Right atrium auricular region (tissue), 2 donors: ENCODE results near the gene RTCB. TPM values are rescaled to one million over a fixed set of nuclear protein-coding genes. Genes with fewer than 3 reads are reported as not detected.

ENCODE experiments used
- DNase-seq: peaks from one replicate; pipeline ENCODE4 v3.0.0-alpha.2; 2019; ENCODE audit warnings: low spot score
- H3K27ac ChIP-seq, 2 donors: fragments of 200-600 bp; sonication (generic); 1 replicate in 1 of 2; 2 replicates in 1 of 2; pipeline ENCODE4 v1.5.1; 2016 to 2019
- H3K27me3 ChIP-seq, 2 donors: fragments of 200-600 bp; sonication (generic); one replicate each; pipeline versions ENCODE4 v1.5.1 to v1.6.0; 2017 to 2019
- H3K36me3 ChIP-seq: fragments of 200-600 bp; sonication (generic); one replicate; pipeline ENCODE4 v1.5.1; 2016
- H3K4me1 ChIP-seq, 2 donors: fragments of 200-600 bp; sonication (generic); one replicate each; pipeline versions ENCODE4 v1.5.1 to v1.6.0; 2017 to 2019
- H3K4me3 ChIP-seq, 2 donors: fragments of 200-600 bp; sonication (generic); 1 replicate in 1 of 2; 2 replicates in 1 of 2; pipeline ENCODE4 v1.5.1; 2017 to 2019; ENCODE audit warnings: mild to moderate bottlenecking in 1 of 2, moderate library complexity in 1 of 2
- H3K9me3 ChIP-seq, 2 donors: fragments of 200-600 bp; sonication (generic); one replicate each; pipeline ENCODE4 v1.5.1; 2019
- CTCF ChIP-seq, 2 donors: fragments of 200-600 bp; sonication (generic); IDR thresholded peaks; one replicate each; pipeline ENCODE4 v1.5.1; 2019; ENCODE audit warnings: antibody characterized with exemption in 2 of 2
- total RNA-seq, 2 donors: library from RNA; depleted of rRNA; stranded (reverse); fragments of >200 nt; gene quantifications; one replicate each; pipeline ENCODE4 v1.1.0, GENCODE V29; 2016

Gene RTCB
- total RNA-seq, 2 donors from 2014 or later: 42.9 to 49.3 TPM

DNA sequence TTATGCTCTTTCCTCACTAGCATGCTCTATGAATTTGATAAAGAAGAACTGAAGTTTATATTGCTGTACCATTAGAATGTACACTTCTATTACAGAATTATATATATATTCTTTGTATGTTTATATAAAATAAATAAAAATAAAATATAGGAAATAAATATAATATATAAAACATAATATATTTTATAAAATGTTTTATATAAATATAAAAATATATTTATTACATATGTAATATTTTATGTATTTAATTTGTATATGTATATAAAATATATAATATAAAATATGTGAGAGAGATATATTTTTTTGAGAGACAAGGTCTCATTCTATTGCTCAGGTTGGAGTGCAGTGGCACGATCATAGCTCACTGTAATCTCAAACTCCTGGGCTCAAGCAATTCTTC lies 18.3 kb upstream of the RTCB start:
- Histone ChIP-seq H3K36me3 (no peaks in the 10 kb centered on the region), H3K9me3 (no peaks in the 10 kb centered on the region), H3K4me1 (no peaks in the 10 kb centered on the region), H3K27ac (no peak overlapping the region), H3K27me3 (no peaks in the 10 kb centered on the region), H3K4me3 (no peak overlapping the region)
- TF ChIP-seq CTCF (IDR thresholded peaks at IDR 0.05): no peak
- DNase-seq: no peak

DNA sequence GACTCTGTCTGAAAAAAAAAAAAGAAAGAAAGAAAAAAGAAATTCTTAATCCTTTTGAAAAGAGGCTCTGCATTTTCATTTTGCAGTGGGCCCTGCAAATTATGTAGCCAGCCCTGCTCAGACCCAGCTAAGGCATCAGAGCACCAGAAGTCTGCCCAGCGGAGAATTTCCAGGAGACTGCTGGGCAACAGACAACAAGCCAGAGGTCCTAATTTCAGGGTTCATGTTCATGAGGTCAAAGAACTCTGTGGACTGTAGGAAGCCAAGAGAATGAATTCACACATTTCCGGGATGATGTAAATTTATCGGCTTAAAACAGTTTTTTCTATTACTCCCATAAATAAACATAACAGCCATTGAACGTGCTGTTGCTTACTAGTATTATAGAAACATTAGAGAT lies 14.8 kb upstream of the RTCB start:
- Histone ChIP-seq H3K4me3 (no peak overlapping the region), H3K27ac (no peak overlapping the region), H3K36me3 (no peaks in the 10 kb centered on the region), H3K27me3 (no peaks in the 10 kb centered on the region), H3K9me3 (no peaks in the 10 kb centered on the region), H3K4me1 (no peaks in the 10 kb centered on the region)
- no peak for TF ChIP-seq CTCF (IDR thresholded peaks at IDR 0.05)
- DNase-seq: no peak

- Histone ChIP-seq H3K9me3 (no peaks in the 10 kb centered on the region), H3K4me1 (no peaks in the 10 kb centered on the region), H3K4me3 (no peak overlapping the region), H3K27ac (no peak overlapping the region), H3K36me3 (no peaks in the 10 kb centered on the region), H3K27me3 (no peaks in the 10 kb centered on the region)
- TF ChIP-seq CTCF (IDR thresholded peaks at IDR 0.05): no peak
- no peak for DNase-seq
These were observed 11.6 kb upstream of the RTCB start for GRCh38 chr22:32423664-32424063.

- no peaks in the 10 kb centered on the region for H3K4me1 ChIP-seq
- DNase-seq: no peak
- H3K36me3 ChIP-seq: no peaks in the 10 kb centered on the region
- no peaks in the 10 kb centered on the region for H3K9me3 ChIP-seq
- H3K27me3 ChIP-seq: no peaks in the 10 kb centered on the region
- no peak overlapping the region for H3K27ac ChIP-seq
- TF ChIP-seq CTCF (IDR thresholded peaks at IDR 0.05): no peak
- no peak overlapping the region for H3K4me3 ChIP-seq
These were observed 10.0 kb upstream of the RTCB start for GRCh38 chr22:32422062-32422461.

DNA sequence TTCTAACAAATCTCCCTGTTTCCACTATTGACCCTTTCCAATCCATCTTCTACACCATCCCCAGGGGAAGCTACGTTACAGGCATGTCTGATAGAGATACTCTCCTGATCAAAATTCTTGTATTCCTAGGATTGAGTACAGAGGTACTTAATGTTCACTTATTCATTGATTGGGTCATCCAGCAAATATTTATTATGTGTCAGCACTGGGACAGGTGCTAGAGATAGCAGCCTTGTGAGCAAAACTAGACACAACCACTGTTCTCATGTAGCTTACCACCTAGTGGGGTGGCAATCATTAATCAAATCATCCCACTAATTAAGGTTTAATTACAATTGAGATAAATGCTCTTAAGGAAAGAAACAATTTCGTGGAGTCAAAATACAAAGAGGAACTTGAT lies 9.4 kb upstream of the RTCB start:
- no peaks in the 10 kb centered on the region for H3K9me3 ChIP-seq
- no peak overlapping the region for H3K27ac ChIP-seq
- no peak for DNase-seq
- no peaks in the 10 kb centered on the region for H3K27me3 ChIP-seq
- no peak for TF ChIP-seq CTCF (IDR thresholded peaks at IDR 0.05)
- no peak overlapping the region for H3K4me3 ChIP-seq
- no peaks in the 10 kb centered on the region for H3K36me3 ChIP-seq
- no peaks in the 10 kb centered on the region for H3K4me1 ChIP-seq

DNA sequence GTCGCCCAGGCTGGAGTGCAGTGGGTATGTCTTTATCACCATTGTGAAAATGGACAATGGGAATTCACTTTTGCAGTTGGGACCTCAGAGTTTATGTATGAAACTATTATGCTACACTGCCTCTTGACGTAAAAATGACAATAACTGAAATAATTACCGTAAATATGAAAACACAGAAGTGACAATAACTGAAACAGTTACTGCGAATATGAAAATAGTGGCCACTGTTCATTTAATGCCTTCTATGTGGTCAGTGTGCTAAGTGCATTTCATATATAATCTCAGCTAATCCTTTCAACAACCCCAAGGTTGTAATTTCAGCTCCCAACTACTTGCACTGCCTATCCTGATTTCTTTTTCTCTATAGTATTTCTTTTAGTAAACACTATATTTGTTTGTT lies 5.9 kb upstream of the RTCB start:
- Histone ChIP-seq H3K9me3 (no peaks in the 10 kb centered on the region), H3K36me3 (no peaks in the 10 kb centered on the region), H3K4me1 (no peaks in the 10 kb centered on the region), H3K27me3 (no peaks in the 10 kb centered on the region), H3K4me3 (no peak overlapping the region), H3K27ac (no peak overlapping the region)
- DNase-seq: no peak
- no peak for TF ChIP-seq CTCF (IDR thresholded peaks at IDR 0.05)
